Peyer's patch (tissue), 4 donors: ENCODE results near the gene KMO. TPM values are rescaled to one million over a fixed set of nuclear protein-coding genes. Genes with fewer than 3 reads are reported as not detected.

ENCODE experiments used
- DNase-seq, 3 donors: peaks; one replicate each; pipeline ENCODE4 v3.0.0-alpha.2; 2017 to 2019
- H3K27ac ChIP-seq, 4 donors: fragments of 200-600 bp; sonication (generic); one replicate each; pipeline ENCODE4 v1.5.1; 2016 to 2019
- H3K27me3 ChIP-seq, 2 donors: fragments of 200-600 bp; sonication (generic); one replicate each; pipeline ENCODE4 v1.5.1; 2019
- H3K36me3 ChIP-seq, 3 donors: fragments of 200-600 bp; sonication (generic); one replicate each; pipeline ENCODE4 v1.5.1; 2016 to 2019
- H3K4me1 ChIP-seq, 4 donors: fragments of 200-600 bp; sonication (generic); one replicate each; pipeline ENCODE4 v1.5.1; 2016 to 2019
- H3K4me3 ChIP-seq, 4 donors: fragments of 200-600 bp; sonication (generic); 1 replicate in 3 of 4; 2 replicates in 1 of 4; pipeline ENCODE4 v1.5.1; 2016 to 2019; ENCODE audit warnings: mild to moderate bottlenecking in 1 of 4
- H3K9me3 ChIP-seq, 4 donors: fragments of 200-600 bp; sonication (generic); one replicate each; pipeline ENCODE4 v1.5.1; 2016 to 2019; ENCODE audit warnings: mild to moderate bottlenecking in 1 of 4
- POLR2A ChIP-seq, 2 donors: fragments of 450-650 bp; IDR thresholded peaks; one replicate each; pipeline ENCODE4 v1.5.1; 2017; ENCODE audit warnings: antibody characterized with exemption in 2 of 2, mild to moderate bottlenecking in 2 of 2, moderate library complexity in 2 of 2
- total RNA-seq, 4 donors: library from RNA; depleted of rRNA; stranded (reverse); fragments of >200 nt; gene quantifications; one replicate each; pipeline ENCODE4 v1.1.0, GENCODE V29; 2016
- TF ChIP-seq, protein P1 (sequence below), 6 experiments: fragments of 450-650 bp in 4 of 6; fragments of 200-600 bp in 2 of 6; sonication (generic) in 1 of 6; IDR thresholded peaks; one replicate each; pipeline ENCODE4 v1.5.1; 2017 to 2019; ENCODE audit warnings: antibody characterized with exemption in 6 of 6, mild to moderate bottlenecking in 3 of 6, moderate library complexity in 1 of 6

KMO gene
- total RNA-seq, 4 donors from 2014 or later = 0.13 to 32.2 (median 0.70) TPM; not detected in 1

DNA sequence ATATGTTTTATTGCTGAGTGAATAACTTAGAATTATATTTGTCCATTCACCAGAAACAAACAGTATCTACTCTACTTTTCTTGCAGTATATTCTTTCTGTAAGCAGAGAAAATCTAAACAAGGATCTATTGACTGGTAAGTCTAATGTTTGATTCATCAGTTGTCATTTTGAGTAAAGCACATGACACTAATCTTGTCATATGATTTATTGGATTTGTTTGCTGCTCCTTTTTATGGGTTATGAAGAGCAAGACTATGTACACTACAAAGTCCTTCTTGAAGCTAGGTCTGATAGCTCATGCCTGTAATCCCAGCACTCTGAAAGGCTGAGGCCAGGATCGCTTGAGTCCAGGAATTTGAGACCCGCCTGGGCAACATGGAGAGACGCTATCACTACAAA is 23.3 kb downstream of the KMO start:
- no peak for TF ChIP-seq POLR2A (IDR thresholded peaks at IDR 0.05)
- TF ChIP-seq, protein P1, sequence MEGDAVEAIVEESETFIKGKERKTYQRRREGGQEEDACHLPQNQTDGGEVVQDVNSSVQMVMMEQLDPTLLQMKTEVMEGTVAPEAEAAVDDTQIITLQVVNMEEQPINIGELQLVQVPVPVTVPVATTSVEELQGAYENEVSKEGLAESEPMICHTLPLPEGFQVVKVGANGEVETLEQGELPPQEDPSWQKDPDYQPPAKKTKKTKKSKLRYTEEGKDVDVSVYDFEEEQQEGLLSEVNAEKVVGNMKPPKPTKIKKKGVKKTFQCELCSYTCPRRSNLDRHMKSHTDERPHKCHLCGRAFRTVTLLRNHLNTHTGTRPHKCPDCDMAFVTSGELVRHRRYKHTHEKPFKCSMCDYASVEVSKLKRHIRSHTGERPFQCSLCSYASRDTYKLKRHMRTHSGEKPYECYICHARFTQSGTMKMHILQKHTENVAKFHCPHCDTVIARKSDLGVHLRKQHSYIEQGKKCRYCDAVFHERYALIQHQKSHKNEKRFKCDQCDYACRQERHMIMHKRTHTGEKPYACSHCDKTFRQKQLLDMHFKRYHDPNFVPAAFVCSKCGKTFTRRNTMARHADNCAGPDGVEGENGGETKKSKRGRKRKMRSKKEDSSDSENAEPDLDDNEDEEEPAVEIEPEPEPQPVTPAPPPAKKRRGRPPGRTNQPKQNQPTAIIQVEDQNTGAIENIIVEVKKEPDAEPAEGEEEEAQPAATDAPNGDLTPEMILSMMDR (IDR thresholded peaks at IDR 0.05) = no peak
- H3K27ac ChIP-seq = no peak overlapping the region
- DNase-seq = no peak

DNA sequence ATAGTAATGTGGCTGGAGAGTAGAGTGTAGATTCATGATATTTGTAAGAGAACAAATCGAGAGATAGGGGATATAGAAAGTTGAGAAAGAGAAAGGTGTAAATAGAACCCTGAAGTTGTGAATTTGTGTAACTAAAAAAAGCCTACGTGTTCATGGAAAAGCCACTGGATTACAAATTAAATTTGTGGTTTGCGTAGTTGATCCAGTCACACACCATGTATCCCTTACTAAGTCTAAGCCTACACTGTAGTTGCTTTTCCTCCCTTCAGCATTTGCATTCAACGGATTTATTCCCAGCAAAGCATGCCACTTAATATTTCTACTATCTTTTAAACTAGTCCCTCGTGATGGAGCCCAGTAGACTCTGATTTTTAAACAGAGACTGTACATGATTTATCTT is 24.9 kb downstream of the KMO start:
- H3K27me3 ChIP-seq = no peaks in the 10 kb centered on the region
- no peak for TF ChIP-seq POLR2A (IDR thresholded peaks at IDR 0.05)
- TF ChIP-seq, protein P1 (IDR thresholded peaks at IDR 0.05) = no peak
- no peaks in the 10 kb centered on the region for H3K9me3 ChIP-seq

More for the DNA sequence above, 23.3 kb downstream of the KMO start:
- H3K4me3 ChIP-seq = no peak overlapping the region
- H3K27me3 ChIP-seq = no peaks in the 10 kb centered on the region
- H3K36me3 ChIP-seq = no peaks in the 10 kb centered on the region
- no peaks in the 10 kb centered on the region for H3K9me3 ChIP-seq
- H3K4me1 ChIP-seq = peaks cover 0 to 3% (median 0%) of the 10 kb centered on the region in 4 donors

DNA sequence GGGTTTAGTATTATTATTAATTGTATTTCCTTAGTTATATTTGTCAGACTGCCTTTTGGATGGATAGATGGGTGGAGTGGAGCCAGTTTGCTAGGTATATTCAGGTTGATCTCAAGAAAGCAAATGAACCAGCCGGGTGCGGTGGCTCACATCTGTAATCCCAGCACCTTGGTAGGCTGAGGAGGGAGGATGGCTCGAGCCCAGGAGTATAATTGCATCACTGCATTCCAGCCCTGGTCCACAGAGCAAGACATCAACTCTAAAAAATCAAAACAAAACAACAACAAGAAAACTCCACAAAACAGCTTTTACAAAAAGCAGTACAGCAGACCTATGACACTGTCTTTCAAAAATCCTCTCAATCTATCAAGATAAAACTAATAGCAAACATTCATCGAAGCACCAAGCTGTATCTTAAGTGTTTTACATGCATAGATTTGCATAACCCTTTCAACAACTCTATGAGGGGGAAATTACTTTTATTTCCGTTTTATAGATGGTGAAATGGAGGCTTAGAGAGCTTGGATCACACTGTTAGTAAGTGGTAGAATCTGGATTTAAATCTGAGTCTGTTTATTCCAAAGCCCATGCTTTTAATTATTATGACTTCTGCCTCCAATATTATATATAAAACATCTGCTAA is 25.5 kb downstream of the KMO start:
- Histone ChIP-seq H3K9me3 (no peaks in the 10 kb centered on the region), H3K27me3 (no peaks in the 10 kb centered on the region), H3K4me1 (no peaks in the 10 kb centered on the region), H3K4me3 (no peak overlapping the region), H3K27ac (no peak overlapping the region), H3K36me3 (no peaks in the 10 kb centered on the region)
- DNase-seq = no peak
- TF ChIP-seq POLR2A (IDR thresholded peaks at IDR 0.05) = no peak
- TF ChIP-seq, protein P1 (IDR thresholded peaks at IDR 0.05) = no peak

More for the DNA sequence above, 24.9 kb downstream of the KMO start:
- DNase-seq = no peak
- no peak overlapping the region for H3K27ac ChIP-seq
- H3K4me1 ChIP-seq = peaks cover 0 to 3% (median 0%) of the 10 kb centered on the region in 4 donors
- no peak overlapping the region for H3K4me3 ChIP-seq
- no peaks in the 10 kb centered on the region for H3K36me3 ChIP-seq

DNA sequence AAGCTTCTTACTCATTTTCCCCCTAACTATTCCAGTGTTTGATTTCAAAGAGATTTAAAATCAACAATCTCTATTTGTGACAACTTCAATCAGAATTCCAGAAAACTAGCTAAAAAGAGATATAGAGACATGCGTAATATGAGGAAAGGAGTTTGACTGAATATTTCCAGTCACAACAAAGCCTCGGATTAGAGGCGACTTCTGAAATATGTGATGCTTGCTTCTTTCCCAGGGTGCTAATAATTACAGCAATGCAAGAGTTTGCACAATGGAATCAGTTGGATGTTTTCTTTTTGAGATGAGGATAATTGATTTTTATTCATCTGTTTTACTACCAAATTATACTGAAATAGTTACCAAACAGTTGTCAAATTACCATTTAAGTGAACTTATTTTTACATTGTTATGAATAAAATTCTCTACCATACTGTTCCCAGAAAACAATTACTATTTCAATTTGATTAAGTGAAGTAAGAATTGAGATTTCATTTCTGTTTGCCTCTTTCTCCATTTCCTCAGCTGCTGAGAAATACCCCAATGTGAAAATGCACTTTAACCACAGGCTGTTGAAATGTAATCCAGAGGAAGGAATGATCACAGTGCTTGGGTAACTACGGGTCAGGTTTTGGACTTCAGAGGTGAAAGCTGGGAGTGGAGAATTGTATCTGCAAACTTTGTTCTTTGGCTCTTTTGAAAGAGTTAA is 28.1 kb downstream of the KMO start:
- Histone ChIP-seq H3K4me1 (no peaks in the 10 kb centered on the region), H3K27me3 (no peaks in the 10 kb centered on the region), H3K36me3 (no peaks in the 10 kb centered on the region), H3K27ac (no peak overlapping the region), H3K9me3 (no peaks in the 10 kb centered on the region), H3K4me3 (no peak overlapping the region)
- TF ChIP-seq, protein P1 (IDR thresholded peaks at IDR 0.05) = no peak
- TF ChIP-seq POLR2A (IDR thresholded peaks at IDR 0.05) = no peak
- no peak for DNase-seq

DNA sequence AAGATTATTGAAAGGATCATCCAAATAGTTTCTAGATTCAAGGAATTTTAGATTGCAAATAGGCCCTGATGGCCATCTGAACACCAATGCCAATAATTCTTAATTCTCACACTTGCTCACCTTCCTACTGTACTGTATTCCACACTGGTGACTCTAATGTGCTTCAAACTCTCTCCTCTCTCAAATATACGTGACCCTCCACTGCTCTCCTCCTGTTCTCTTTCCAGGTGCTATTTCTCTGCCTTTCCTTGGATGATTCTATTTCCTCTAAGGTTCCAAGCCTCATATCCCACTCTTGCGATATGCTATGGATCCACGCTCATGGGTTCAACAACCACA is 28.6 kb downstream of the KMO start:
- no peaks in the 10 kb centered on the region for H3K4me1 ChIP-seq
- TF ChIP-seq POLR2A (IDR thresholded peaks at IDR 0.05) = no peak
- TF ChIP-seq, protein P1 (IDR thresholded peaks at IDR 0.05) = no peak
- no peaks in the 10 kb centered on the region for H3K27me3 ChIP-seq
- DNase-seq = no peak
- no peak overlapping the region for H3K27ac ChIP-seq
- no peak overlapping the region for H3K4me3 ChIP-seq
- no peaks in the 10 kb centered on the region for H3K9me3 ChIP-seq
- no peaks in the 10 kb centered on the region for H3K36me3 ChIP-seq
